K562 (cell line): Measurements from ENCODE around the gene GSTM1. TPM values are rescaled to one million over a fixed set of nuclear protein-coding genes. Genes with fewer than 3 reads are reported as not detected.
A peak's percentile ranks its signal among the peaks of the same experiment; 100 is the strongest.

ENCODE experiments used
- BRF1 ChIP-seq: IDR thresholded peaks from 3 replicates; pipeline ENCODE4 v1.6.1; 2011; ENCODE audit warnings: borderline replicate concordance, mild to moderate bottlenecking; ENCODE audit not compliant: insufficient read length; ENCODE audit errors: extremely low read depth
- ELF2 ChIP-seq: fragments of 250-450 bp; sonication (Bioruptor Pico); IDR thresholded peaks from 2 replicates; pipeline ENCODE4 v1.5.0; 2021; ENCODE audit warnings: mild to moderate bottlenecking
- ILF3 ChIP-seq: fragments of 450-650 bp; IDR thresholded peaks from 2 replicates; pipeline ENCODE4 v1.6.1; 2018; ENCODE audit warnings: antibody characterized with exemption, mild to moderate bottlenecking, moderate library complexity, borderline replicate concordance
- ILK ChIP-seq: fragments of 450-650 bp; IDR thresholded peaks from 2 replicates; pipeline ENCODE4 v1.6.1; 2016; ENCODE audit warnings: missing genetic modification characterization, low read depth, mild to moderate bottlenecking, missing compliant biosample characterization, moderate library complexity, borderline replicate concordance
- KDM1A ChIP-seq, 2 experiments: fragments of 450-650 bp; IDR thresholded peaks; 2 replicates each; pipeline ENCODE4 v1.6.1; 2016; ENCODE audit warnings: mild to moderate bottlenecking in 2 of 2
- NONO ChIP-seq, 2 experiments: fragments of 200-400 bp in 1 of 2; fragments of 450-650 bp in 1 of 2; formaldehyde crosslinking in 1 of 2; IDR thresholded peaks; 2 replicates each; pipeline ENCODE4 v1.6.1; 2017; ENCODE audit warnings: low read depth in 2 of 2, mild to moderate bottlenecking in 2 of 2, moderate library complexity in 2 of 2, low read length in 1 of 2
- NR3C1 ChIP-seq: sonication (generic); formaldehyde crosslinking; IDR thresholded peaks from 2 replicates; pipeline ENCODE4 v1.8.1; 2022; ENCODE audit warnings: missing genetic modification reagents
- POLR2AphosphoS2 ChIP-seq: IDR thresholded peaks from 2 replicates; pipeline ENCODE4 v1.6.1; 2012; ENCODE audit warnings: low read length, improper control_type of control experiment
- SP1 ChIP-seq: sonication (generic); formaldehyde crosslinking; IDR thresholded peaks from 2 replicates; pipeline ENCODE4 v1.8.1; 2022; ENCODE audit warnings: mild to moderate bottlenecking, missing genetic modification reagents
- STAT5A ChIP-seq: IDR thresholded peaks from 2 replicates; pipeline ENCODE4 v1.6.1; 2012; ENCODE audit warnings: low read length, inconsistent platforms, borderline replicate concordance
- ZBTB1 ChIP-seq: sonication (generic); formaldehyde crosslinking; IDR thresholded peaks from 2 replicates; pipeline ENCODE4 v1.8.1; 2023; ENCODE audit warnings: missing genetic modification reagents, low read depth, mild to moderate bottlenecking, borderline replicate concordance
- ZNF57 ChIP-seq: fragments of 450-650 bp; formaldehyde crosslinking; IDR thresholded peaks from 2 replicates; pipeline ENCODE4 v1.4.0; 2020; ENCODE audit warnings: mild to moderate bottlenecking, moderate library complexity
- ZNF655 ChIP-seq: fragments of 250-450 bp; sonication (Bioruptor Pico); IDR thresholded peaks from 2 replicates; pipeline ENCODE4 v1.5.0; 2021
- ZNF668 ChIP-seq: fragments of 250-450 bp; sonication (Bioruptor Pico); IDR thresholded peaks from 2 replicates; pipeline ENCODE4 v1.8.0; 2022; ENCODE audit warnings: mild to moderate bottlenecking, inconsistent platforms
- ZNF766 ChIP-seq: fragments of 200-800 bp; sonication (Bioruptor generic); conservative IDR thresholded peaks from 2 replicates; pipeline ENCODE4 v1.6.1; 2016; ENCODE audit warnings: missing genetic modification characterization, missing compliant biosample characterization
- polyA plus RNA-seq, 8 experiments: library from polyadenylated mRNA; depleted of rRNA in 4 of 8; stranded (reverse) in 5 of 8; unstranded in 3 of 8; fragments of >200 nt; fragmentation: Nextera tagmentation in 2 of 8; fragmentation: Illumina TruSeq in 1 of 8; extraction: Ambion mirVana in 2 of 8; extraction: Trizol in 1 of 8; gene quantifications; 2 replicates each; pipeline versions ENCODE4 v1.2.1 to v1.2.3, GENCODE V29; 2011 to 2014; ENCODE audit warnings: inconsistent platforms in 1 of 8, missing spikeins in 1 of 8
- total RNA-seq, 7 experiments: library from RNA; depleted of rRNA in 6 of 7; stranded (reverse); fragments of >200 nt in 6 of 7; fragmentation: Illumina TruSeq in 2 of 7; extraction: Trizol in 2 of 7; gene quantifications; 2 replicates each; pipeline versions ENCODE4 v1.2.1 to v1.2.3, GENCODE V29; 2011 to 2021; ENCODE audit warnings: low replicate concordance in 1 of 7
- TF ChIP-seq, protein P1 (sequence below): sonication (generic); formaldehyde crosslinking; IDR thresholded peaks from 2 replicates; pipeline ENCODE4 v1.8.1; 2023; ENCODE audit warnings: mild to moderate bottlenecking, missing genetic modification reagents
- TF ChIP-seq, protein P2 (sequence below): fragments of 200-800 bp; sonication (Bioruptor generic); IDR thresholded peaks from 2 replicates; pipeline ENCODE4 v1.6.1; 2016; ENCODE audit warnings: missing genetic modification characterization, missing compliant biosample characterization
- TF ChIP-seq, protein P3 (sequence below): fragments of 250-450 bp; sonication (Bioruptor Pico); IDR thresholded peaks from 2 replicates; pipeline ENCODE4 v1.6.1; 2021; ENCODE audit warnings: mild to moderate bottlenecking
- TF ChIP-seq, protein P4 (sequence below): sonication (generic); formaldehyde crosslinking; IDR thresholded peaks from 2 replicates; pipeline ENCODE4 v1.8.0; 2023; ENCODE audit warnings: mild to moderate bottlenecking, missing genetic modification reagents

GSTM1 gene
- total and polyA plus RNA-seq, 9 of the 15 experiments (the other 6 are each of a cell fraction or from before 2014, with no cell fraction given): not detected

GRCh38 chr1:109719337-109719837, 31.8 kb downstream of the GSTM1 start (continued):
- TF ChIP-seq NONO (IDR thresholded peaks at IDR 0.05; ENCODE audit: low read depth in 2 of 2, low read length in 1 of 2) (no peak), BRF1 (no peak), SP1 (no peak), ZNF57 (CRISPR knock-in tag) (no peak), ZNF655 (CRISPR knock-in tag) (no peak), ZNF668 (no peak), ELF2 (CRISPR knock-in tag) (0 out of 2 replicates have a peak, but pooled peaks have one; percentile 19), ZNF766 (CRISPR knock-in tag) (no peak), STAT5A (no peak), ILF3 (no peak), POLR2AphosphoS2 (no peak), ZBTB1 (no peak), NR3C1 (CRISPR knock-in tag) (no peak), ILK (tag) (no peak), KDM1A (IDR thresholded peaks at IDR 0.05) (no peak)
- TF ChIP-seq, protein P1, sequence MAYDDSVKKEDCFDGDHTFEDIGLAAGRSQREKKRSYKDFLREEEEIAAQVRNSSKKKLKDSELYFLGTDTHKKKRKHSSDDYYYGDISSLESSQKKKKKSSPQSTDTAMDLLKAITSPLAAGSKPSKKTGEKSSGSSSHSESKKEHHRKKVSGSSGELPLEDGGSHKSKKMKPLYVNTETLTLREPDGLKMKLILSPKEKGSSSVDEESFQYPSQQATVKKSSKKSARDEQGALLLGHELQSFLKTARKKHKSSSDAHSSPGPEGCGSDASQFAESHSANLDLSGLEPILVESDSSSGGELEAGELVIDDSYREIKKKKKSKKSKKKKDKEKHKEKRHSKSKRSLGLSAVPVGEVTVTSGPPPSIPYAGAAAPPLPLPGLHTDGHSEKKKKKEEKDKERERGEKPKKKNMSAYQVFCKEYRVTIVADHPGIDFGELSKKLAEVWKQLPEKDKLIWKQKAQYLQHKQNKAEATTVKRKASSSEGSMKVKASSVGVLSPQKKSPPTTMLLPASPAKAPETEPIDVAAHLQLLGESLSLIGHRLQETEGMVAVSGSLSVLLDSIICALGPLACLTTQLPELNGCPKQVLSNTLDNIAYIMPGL (CRISPR knock-in tag): no peak
- TF ChIP-seq, protein P2, sequence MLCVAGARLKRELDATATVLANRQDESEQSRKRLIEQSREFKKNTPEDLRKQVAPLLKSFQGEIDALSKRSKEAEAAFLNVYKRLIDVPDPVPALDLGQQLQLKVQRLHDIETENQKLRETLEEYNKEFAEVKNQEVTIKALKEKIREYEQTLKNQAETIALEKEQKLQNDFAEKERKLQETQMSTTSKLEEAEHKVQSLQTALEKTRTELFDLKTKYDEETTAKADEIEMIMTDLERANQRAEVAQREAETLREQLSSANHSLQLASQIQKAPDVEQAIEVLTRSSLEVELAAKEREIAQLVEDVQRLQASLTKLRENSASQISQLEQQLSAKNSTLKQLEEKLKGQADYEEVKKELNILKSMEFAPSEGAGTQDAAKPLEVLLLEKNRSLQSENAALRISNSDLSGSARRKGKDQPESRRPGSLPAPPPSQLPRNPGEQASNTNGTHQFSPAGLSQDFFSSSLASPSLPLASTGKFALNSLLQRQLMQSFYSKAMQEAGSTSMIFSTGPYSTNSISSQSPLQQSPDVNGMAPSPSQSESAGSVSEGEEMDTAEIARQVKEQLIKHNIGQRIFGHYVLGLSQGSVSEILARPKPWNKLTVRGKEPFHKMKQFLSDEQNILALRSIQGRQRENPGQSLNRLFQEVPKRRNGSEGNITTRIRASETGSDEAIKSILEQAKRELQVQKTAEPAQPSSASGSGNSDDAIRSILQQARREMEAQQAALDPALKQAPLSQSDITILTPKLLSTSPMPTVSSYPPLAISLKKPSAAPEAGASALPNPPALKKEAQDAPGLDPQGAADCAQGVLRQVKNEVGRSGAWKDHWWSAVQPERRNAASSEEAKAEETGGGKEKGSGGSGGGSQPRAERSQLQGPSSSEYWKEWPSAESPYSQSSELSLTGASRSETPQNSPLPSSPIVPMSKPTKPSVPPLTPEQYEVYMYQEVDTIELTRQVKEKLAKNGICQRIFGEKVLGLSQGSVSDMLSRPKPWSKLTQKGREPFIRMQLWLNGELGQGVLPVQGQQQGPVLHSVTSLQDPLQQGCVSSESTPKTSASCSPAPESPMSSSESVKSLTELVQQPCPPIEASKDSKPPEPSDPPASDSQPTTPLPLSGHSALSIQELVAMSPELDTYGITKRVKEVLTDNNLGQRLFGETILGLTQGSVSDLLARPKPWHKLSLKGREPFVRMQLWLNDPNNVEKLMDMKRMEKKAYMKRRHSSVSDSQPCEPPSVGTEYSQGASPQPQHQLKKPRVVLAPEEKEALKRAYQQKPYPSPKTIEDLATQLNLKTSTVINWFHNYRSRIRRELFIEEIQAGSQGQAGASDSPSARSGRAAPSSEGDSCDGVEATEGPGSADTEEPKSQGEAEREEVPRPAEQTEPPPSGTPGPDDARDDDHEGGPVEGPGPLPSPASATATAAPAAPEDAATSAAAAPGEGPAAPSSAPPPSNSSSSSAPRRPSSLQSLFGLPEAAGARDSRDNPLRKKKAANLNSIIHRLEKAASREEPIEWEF (CRISPR knock-in tag): peak; percentile 85
- TF ChIP-seq, protein P3, sequence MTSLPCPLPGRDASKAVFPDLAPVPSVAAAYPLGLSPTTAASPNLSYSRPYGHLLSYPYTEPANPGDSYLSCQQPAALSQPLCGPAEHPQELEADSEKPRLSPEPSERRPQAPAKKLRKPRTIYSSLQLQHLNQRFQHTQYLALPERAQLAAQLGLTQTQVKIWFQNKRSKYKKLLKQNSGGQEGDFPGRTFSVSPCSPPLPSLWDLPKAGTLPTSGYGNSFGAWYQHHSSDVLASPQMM (CRISPR knock-in tag): no peak
- TF ChIP-seq, protein P4, sequence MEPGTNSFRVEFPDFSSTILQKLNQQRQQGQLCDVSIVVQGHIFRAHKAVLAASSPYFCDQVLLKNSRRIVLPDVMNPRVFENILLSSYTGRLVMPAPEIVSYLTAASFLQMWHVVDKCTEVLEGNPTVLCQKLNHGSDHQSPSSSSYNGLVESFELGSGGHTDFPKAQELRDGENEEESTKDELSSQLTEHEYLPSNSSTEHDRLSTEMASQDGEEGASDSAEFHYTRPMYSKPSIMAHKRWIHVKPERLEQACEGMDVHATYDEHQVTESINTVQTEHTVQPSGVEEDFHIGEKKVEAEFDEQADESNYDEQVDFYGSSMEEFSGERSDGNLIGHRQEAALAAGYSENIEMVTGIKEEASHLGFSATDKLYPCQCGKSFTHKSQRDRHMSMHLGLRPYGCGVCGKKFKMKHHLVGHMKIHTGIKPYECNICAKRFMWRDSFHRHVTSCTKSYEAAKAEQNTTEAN (CRISPR knock-in tag): no peak
